Smooth muscle cell (in vitro differentiated cells): ENCODE measurements around the gene CDH23. TPM values are rescaled to one million over a fixed set of nuclear protein-coding genes. Genes with fewer than 3 reads are reported as not detected.

Experiments used
- DNase-seq: peaks from one replicate; lab custom pipeline; 2025; ENCODE audit not compliant: unreplicated experiment; lab: John Stamatoyannopoulos, UW
- H2AFZ ChIP-seq: fragments of 200-600 bp; sonication (generic); 2 replicates; pipeline ENCODE4 v1.6.0; 2016; ENCODE audit warnings: antibody characterized with exemption, low read depth, mild to moderate bottlenecking
- H3F3A ChIP-seq: fragments of 200-600 bp; sonication (generic); 2 replicates; pipeline ENCODE4 v1.6.0; 2017; ENCODE audit warnings: antibody characterized with exemption, low read depth
- H3K27ac ChIP-seq: fragments of 200-600 bp; sonication (generic); 2 replicates; pipeline ENCODE4 v1.5.1; 2016; ENCODE audit warnings: low read depth, mild to moderate bottlenecking
- H3K27me3 ChIP-seq: fragments of 200-600 bp; sonication (generic); 2 replicates; pipeline ENCODE4 v1.6.1; 2016; ENCODE audit warnings: low read depth, mild to moderate bottlenecking
- H3K36me3 ChIP-seq: fragments of 200-600 bp; sonication (generic); 2 replicates; pipeline ENCODE4 v1.5.1; 2016; ENCODE audit warnings: low read depth
- H3K4me1 ChIP-seq: fragments of 200-600 bp; sonication (generic); 2 replicates; pipeline ENCODE4 v1.5.1; 2016; ENCODE audit warnings: low read depth
- H3K4me2 ChIP-seq: fragments of 200-600 bp; sonication (generic); 2 replicates; pipeline ENCODE4 v1.6.0; 2016; ENCODE audit warnings: mild to moderate bottlenecking
- H3K4me3 ChIP-seq: fragments of 200-600 bp; sonication (generic); 2 replicates; pipeline ENCODE4 v1.5.1; 2016; ENCODE audit warnings: mild to moderate bottlenecking
- H3K79me2 ChIP-seq: fragments of 200-600 bp; sonication (generic); 2 replicates; pipeline ENCODE4 v1.6.0; 2016; ENCODE audit warnings: low read depth, mild to moderate bottlenecking
- H3K9ac ChIP-seq: fragments of 200-600 bp; sonication (generic); 2 replicates; pipeline ENCODE4 v1.6.0; 2016; ENCODE audit warnings: low read depth
- H3K9me3 ChIP-seq: fragments of 200-600 bp; sonication (generic); replicated peaks from 2 replicates; pipeline ENCODE4 v1.5.1; 2016; ENCODE audit warnings: low read depth
- H4K20me1 ChIP-seq: fragments of 200-600 bp; sonication (generic); 2 replicates; pipeline ENCODE4 v1.6.0; 2016; ENCODE audit warnings: low read depth
- CTCF ChIP-seq: fragments of 200-600 bp; sonication (generic); IDR thresholded peaks from 2 replicates; pipeline ENCODE4 v1.5.1; 2017; ENCODE audit warnings: borderline replicate concordance, mild to moderate bottlenecking, antibody characterized with exemption; ENCODE audit not compliant: insufficient read depth, poor library complexity, severe bottlenecking
- WGBS: methylation state at CpG from one replicate; pipeline ENCODE4 v1.1.7; 2016; ENCODE audit warnings: low lambda C conversion rate; 5-methylcytosine and 5-hydroxymethylcytosine counted together
- polyA plus RNA-seq: library from polyadenylated mRNA; unstranded; fragments of >200 nt; fragmentation: Nextera tagmentation; extraction: Ambion mirVana; gene quantifications from 2 replicates; pipeline ENCODE4 v1.2.1, GENCODE V29; 2016
- total RNA-seq: library from RNA; depleted of rRNA; stranded (reverse); fragments of >200 nt; gene quantifications from 2 replicates; pipeline ENCODE4 v1.2.3, GENCODE V29; 2014

The CDH23 gene
- total and polyA plus RNA-seq, 2 experiments from 2014 or later: 0.99 to 2.5 TPM

DNA sequence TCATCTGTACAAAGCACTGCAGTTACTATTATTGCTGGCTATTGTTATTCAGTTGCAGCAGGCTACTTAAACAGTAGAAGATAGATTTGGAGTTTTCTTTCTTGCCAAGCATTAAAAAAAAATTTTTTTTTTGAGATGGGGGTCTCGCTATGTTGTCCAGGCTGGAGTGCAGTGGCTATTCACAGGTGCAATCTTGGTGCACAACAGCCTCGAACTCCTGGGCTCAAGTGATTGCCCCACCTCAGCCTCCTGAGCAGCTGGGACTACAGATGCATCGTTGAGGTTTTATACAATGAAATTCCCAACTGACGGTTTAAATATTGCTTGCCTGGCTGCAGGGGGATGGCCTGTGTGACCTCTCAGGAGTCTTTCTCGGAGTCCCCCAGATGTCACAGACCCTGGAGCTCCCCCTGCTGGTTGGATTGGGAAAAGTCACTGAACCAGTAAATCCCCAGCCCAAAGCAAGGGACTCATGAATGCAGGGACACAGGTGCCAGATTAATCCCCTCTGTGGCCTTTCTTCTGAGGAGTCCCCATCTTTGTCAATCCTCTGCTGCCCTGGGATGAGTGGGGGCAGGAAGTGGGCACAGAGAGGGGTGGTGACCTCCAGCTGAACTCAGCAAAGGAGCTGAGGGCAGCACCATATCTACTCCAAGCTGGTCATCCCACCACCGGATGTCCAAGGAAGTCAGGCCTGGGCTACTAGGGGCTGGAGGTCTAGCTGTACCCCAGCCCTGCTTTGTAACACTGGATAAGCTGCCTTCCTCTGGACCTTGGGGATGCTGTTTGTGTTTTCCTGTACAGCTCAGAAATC lies 173.3 kb downstream of the CDH23 start:
- peak; percentile 38 for DNase-seq
- no peaks in the 10 kb centered on the region for H3F3A ChIP-seq
- no peak overlapping the region for H3K9ac ChIP-seq
- H3K4me2 ChIP-seq: no peak overlapping the region
- no peaks in the 10 kb centered on the region for H3K9me3 ChIP-seq
- H3K4me1 ChIP-seq: peaks cover 6% of the 10 kb centered on the region
- H2AFZ ChIP-seq: no peak overlapping the region
- H4K20me1 ChIP-seq: no peaks in the 10 kb centered on the region
- H3K27me3 ChIP-seq: peaks cover 5% of the 10 kb centered on the region
- WGBS: 57% methylated on average over 6 of the region's 6 CpGs
- TF ChIP-seq CTCF: peak; percentile 82
- no peaks in the 10 kb centered on the region for H3K36me3 ChIP-seq
- H3K79me2 ChIP-seq: no peaks in the 10 kb centered on the region
- H3K27ac ChIP-seq: no peak overlapping the region
- H3K4me3 ChIP-seq: no peak overlapping the region

DNA sequence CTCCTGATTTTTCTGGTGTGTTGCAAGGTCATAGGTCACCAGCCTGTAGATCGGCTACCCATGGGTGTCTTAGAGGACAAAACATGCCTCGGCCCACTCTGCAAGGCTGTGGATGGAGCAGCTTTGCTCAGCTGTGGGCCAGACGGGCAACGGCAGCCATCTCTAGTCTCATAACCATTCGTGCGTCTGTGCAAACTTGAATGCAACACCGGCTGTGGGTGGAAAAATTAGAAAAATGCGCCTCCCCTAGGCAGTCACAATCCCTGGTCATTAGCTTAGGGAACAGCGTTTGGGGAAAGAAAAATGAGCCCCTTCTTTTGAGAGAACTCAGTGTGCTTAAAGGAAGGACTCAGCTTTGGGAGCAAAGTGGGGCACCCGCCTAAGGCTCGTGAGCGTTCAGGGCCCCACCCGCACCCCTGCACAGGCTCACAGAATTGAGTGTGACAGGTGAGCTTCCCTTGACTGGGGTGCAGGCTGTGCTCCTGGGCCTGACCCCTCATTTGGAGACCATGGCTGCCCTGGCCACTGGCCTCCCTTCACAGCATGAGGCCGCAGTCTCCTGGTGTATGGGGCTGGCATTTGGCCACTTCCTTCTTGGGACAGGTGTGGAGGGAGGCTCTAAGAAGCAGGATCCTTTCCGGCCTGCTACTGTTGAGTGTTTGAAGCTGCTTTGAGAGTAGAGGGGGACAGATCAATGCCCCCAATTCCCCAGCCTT lies 174.9 kb downstream of the CDH23 start:
- no peaks in the 10 kb centered on the region for H3F3A ChIP-seq
- H4K20me1 ChIP-seq: no peaks in the 10 kb centered on the region
- no peak for DNase-seq
- H3K4me3 ChIP-seq: no peak overlapping the region
- H3K4me1 ChIP-seq: peaks cover 8% of the 10 kb centered on the region
- H2AFZ ChIP-seq: no peak overlapping the region
- H3K27me3 ChIP-seq: no peaks in the 10 kb centered on the region
- no peaks in the 10 kb centered on the region for H3K36me3 ChIP-seq
- no peak overlapping the region for H3K9ac ChIP-seq
- no peak overlapping the region for H3K27ac ChIP-seq
- H3K9me3 ChIP-seq: no peaks in the 10 kb centered on the region
- H3K4me2 ChIP-seq: no peak overlapping the region
- 91% methylated on average over 15 of the region's 15 CpGs for WGBS
- TF ChIP-seq CTCF: no peak
- H3K79me2 ChIP-seq: no peaks in the 10 kb centered on the region

GRCh38 chr10:71572962-71573361 lies 176.2 kb downstream of the CDH23 start:
- DNase-seq: no peak
- H3K27me3 ChIP-seq: no peaks in the 10 kb centered on the region
- no peak overlapping the region for H3K27ac ChIP-seq
- no peaks in the 10 kb centered on the region for H4K20me1 ChIP-seq
- no peaks in the 10 kb centered on the region for H3K36me3 ChIP-seq
- TF ChIP-seq CTCF: no peak
- WGBS: 82% methylated on average over 8 of the region's 8 CpGs
- H3K79me2 ChIP-seq: no peaks in the 10 kb centered on the region
- H3K9ac ChIP-seq: no peak overlapping the region
- H3K4me2 ChIP-seq: no peak overlapping the region
- H3K4me1 ChIP-seq: peaks cover 8% of the 10 kb centered on the region
- no peak overlapping the region for H2AFZ ChIP-seq
- H3K9me3 ChIP-seq: no peaks in the 10 kb centered on the region
- H3F3A ChIP-seq: no peaks in the 10 kb centered on the region
- H3K4me3 ChIP-seq: no peak overlapping the region
